Measurements from ENCODE around the gene IPO9.
A peak's percentile ranks its signal among the peaks of the same experiment; 100 is the strongest.
"Not testable (repeated sequence)": the region's sequence is repeated elsewhere in the genome, so short reads cannot be mapped to it uniquely, and the experiment has no call there.

The IPO9 gene

GRCh38 chr1:201890806-201891450 lies 62.0 kb downstream of the IPO9 start:
- DNase-seq = no peak

GRCh38 chr1:201891451-201892045 lies 62.6 kb downstream of the IPO9 start:
- DNase-seq = no peak

- no peak for DNase-seq
Measured at GRCh38 chr1:201892211-201892610, 63.3 kb downstream of the IPO9 start.

DNA sequence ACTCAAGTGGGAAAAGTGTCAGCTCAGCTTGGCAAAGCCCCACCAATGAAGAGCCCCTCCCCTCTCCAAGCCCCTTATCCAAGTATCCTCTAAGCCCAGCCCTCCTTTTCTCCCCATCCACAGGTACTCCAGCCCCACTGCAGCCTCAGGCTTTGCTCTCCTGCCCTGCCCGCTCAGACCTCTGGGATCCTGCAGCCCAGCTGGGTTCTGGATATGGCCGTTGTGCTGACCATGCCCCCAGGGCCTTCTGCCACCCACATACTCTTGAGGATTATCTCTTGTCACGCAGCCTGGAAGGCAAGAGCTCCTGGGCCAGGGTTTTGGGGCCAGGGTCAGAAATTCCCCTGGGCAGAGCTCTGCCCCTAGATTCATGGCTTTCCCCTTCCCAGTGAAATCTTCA lies 64.5 kb downstream of the IPO9 start:
- DNase-seq = no peak

- DNase-seq = no peak
Measured at GRCh38 chr1:201894343-201895119, 65.6 kb downstream of the IPO9 start.

GRCh38 chr1:201895120-201895665 lies 66.2 kb downstream of the IPO9 start:
- DNase-seq = no peak

DNA sequence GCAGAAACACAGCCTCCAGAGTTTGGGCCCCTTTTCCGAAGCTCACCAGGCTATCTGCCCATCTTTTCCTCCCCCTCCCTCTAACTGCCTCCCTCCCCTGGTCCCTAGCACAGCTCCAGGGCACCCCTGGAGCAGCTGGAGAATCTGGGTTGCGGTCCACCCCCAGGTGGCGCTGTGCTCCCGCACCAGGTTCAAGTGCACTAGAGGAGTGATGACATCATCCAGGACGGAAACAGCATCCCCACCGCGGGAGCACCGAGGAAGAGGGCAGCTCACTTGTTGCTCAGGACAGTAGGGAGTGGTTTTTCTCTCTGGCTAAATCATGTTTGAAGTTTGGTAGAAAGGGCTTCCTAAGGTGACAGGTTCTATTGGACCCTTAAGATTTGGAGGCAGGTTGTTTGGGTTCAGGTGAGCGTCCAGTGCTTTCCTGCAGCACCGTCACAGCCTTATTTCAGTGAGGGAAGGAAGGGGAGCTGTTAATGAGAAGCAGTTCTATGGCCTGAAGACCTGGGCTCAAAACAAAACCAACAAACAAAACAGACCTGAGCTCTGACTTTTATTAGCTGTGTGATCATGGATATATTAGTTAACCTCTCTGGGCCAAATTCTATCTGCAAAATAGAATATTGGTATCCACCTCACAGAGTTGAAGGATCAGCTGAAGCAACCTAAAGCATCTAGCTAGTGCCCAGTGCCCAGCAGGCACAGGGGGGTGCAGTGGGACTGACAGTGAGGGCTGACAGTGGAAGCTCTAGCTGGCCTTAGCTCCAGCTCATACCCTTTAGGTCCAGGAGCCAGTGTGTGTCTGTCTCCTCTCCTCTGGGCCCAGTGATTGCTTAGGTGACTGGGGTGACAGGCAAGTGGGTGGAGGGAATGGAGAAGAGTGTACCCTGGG lies 67.2 kb downstream of the IPO9 start:
- peak; percentile 47 for DNase-seq

GRCh38 chr1:201896951-201897391 lies 68.0 kb downstream of the IPO9 start:
- DNase-seq = no peak

GRCh38 chr1:201898240-201898894 lies 69.4 kb downstream of the IPO9 start:
- DNase-seq = no peak

DNA sequence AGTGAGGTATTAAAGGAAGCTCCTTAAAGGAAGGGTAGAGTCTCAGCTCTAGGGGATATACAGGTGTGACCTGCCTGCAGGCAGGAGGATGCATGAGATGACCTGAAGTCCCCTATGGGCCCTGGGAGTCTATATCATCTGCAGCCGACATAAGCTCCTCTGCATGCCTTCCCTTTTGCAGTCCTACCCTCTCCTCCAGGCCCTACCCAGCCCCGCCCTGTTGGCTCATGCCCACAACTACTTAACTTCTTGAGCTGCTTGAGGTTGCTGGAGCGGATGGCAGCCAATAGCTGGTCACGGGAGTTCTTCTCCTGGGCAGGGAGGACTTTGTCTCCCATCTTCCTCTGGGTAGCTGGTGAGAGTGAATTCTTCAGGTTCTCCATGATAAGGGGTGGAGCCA lies 70.0 kb downstream of the IPO9 start:
- DNase-seq = no peak

DNA sequence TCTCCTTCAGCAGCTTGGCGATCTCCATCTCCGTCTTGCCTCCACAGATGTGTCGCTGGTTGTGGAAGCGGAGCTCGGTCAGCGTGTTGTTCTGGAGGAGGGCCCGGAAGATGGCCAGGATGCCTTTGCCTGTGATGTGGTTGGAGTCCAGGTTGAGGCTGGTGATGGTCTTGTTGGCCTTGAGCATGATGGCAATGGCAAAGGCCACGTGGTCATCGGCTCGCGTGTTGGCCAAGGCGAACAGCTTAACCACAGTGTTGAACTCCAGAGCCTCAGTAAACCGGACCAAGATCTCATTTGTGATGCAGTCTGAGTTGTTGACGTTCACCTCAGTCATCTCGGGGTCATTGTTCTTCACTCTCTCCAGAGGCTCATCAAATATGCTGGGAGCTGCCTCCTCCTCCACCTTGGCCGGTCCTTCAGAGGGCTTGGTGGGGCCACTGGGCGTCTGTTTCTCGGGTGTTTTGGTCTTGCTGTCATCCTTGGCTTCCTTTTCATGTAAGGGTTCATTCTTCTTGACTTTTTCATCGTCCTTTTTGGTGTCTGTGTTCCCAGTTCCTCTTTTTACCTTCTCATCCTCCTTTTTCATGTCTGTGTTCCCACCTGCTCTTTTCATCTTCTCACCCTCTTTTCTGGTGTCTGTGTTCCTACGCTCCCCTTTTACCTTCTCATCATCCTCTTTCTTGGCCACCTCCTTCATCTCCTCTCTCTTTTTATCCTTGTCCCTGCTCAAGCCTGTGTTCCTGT lies 70.9 kb downstream of the IPO9 start:
- DNase-seq = no peak

GRCh38 chr1:201900476-201900875 lies 71.5 kb downstream of the IPO9 start:
- DNase-seq = no peak

- DNase-seq = not testable (repeated sequence)
Measured at GRCh38 chr1:201901036-201901435, 72.1 kb downstream of the IPO9 start.

DNA sequence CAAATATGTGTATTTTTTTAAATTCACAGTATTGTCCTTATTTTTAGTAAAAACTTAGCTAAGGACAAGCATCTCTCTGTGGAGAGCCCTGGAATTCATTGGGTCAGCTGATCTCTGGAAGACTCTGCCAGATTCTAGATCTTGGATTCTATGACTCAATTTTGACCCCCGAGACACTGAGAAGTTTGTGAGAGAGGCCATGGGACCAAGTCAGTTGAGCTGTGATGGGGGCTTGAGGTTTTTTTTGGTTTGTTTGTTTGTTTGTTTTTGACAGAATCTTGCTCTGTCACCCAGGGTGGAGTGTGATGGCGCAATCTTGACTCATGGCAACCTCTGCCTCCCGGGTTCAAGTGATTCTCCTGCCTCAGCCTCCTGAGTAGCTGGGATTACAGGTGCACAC lies 73.2 kb downstream of the IPO9 start:
- no peak for DNase-seq

DNA sequence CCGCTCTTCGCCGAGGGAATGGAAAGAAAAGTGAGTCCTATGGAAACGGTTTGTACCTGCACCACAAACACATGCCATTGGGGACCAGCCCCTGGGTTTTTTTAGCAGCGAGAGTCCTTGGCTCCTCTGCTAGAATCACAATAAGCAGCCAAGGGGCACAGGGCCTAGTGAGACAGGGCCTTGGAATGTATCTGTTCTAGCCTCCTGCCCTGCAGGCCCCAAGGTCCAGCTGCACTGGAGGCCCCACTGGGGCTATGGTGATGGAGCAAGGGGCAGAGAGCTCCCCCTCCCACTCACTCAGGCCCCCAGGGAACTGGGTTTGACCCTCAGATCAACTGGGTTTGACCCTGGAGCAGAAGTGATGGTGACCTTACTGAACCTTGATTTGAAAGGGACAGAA lies 74.2 kb downstream of the IPO9 start:
- no peak for DNase-seq

- DNase-seq = no peak
Measured at GRCh38 chr1:201904579-201904978, 75.6 kb downstream of the IPO9 start.

- DNase-seq = no peak
Measured at GRCh38 chr1:201905234-201905890, 76.4 kb downstream of the IPO9 start.

DNA sequence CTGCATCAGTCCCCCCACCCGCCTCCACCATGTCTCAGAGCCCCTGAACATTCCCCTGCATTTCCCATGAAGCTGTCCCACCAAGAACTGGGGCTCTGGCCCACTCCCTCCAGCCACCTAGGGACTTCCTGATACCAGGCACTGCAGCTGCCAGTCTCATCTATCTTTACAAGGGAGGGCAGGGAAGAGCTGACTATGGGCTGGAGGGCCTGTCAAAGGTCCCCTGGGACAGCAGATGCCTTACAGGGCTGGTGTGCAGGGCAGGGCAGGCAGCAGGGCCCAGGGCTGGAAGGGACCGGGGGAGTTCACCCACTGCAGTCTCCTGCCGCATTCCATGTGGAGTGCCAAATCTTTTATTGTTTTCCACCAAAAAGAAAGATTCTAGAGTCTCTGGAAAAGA lies 77.4 kb downstream of the IPO9 start:
- DNase-seq = no peak

- no peak for DNase-seq
Measured at GRCh38 chr1:201907621-201908020, 78.7 kb downstream of the IPO9 start.

DNA sequence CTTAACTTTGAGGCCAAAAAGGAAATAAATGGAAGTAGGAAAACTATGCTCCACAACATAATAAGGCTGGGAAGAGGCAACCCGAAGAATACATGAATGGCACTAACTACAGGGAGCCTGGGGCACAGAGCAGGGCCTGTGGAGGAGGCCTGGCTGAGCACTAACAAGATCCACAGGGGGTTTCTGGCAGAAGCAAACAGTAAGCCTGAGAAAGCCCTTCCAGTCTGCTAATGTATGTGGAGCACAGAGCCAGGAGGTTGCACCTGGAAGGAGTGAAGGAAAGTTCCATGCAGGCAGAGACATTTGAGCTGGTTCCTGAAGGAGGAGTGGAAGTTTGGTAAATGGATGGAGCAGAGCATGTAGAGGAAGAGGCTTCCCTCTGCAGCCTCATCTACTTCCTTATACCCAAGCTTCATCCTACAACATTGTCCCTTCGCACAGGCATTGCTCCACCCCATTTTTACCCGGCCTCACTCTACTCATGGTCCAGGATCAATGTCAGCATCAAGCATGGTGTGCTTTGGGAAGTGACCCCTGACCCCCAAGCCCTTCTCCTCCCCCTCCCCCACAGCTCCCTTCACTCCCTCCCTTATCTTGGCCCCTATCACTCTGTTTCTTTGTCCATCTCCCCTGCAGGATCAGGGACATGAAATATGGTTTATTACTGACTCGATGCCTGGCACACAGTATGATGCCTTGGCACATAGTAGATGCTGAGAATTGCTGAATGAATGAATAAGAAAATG lies 83.0 kb downstream of the IPO9 start:
- no peak for DNase-seq
